Measurements from ENCODE around the gene TRAK2.
A peak's percentile ranks its signal among the peaks of the same experiment; 100 is the strongest.
"Not testable (repeated sequence)": the region's sequence is repeated elsewhere in the genome, so short reads cannot be mapped to it uniquely, and the experiment has no call there.

TRAK2 gene

DNA sequence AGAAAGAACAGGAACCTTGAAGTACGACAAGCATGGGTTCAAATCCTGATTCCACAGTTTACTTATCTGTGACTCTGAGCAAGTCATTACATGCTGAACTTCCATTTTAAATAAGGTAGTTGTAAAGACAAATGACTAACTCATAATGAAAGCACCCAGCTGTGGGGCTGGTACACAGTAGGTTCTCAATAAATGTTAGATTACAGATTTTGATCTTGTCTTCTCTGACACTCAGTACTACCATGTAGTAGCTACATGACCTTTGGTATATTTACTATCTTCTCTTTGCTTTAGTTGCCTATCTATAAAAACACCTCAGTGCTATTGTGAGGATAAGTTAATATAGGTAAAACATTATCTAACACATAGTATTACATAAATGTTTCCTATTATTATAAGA lies 3.2 kb downstream of the TRAK2 start:
- no peak for DNase-seq

DNA sequence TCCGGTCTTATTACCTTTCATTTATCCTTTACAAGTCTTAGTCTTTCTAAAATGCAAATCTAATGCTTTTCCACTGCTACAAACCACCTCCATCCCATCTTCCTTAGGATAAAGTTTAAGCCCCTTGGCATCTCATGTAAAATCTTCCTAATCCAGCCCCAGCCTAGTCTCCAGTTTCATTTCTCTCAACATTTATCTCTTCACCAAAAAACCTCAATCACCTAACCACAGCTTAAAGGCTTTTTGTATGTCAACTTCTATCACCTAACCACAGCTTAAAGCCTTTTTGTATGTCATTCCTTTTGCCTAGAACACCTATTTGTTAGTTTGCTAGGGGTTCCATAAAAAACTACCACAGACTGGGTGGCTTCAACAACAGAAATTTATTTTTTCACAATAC lies 4.2 kb downstream of the TRAK2 start:
- peak; percentile 51 for DNase-seq

DNA sequence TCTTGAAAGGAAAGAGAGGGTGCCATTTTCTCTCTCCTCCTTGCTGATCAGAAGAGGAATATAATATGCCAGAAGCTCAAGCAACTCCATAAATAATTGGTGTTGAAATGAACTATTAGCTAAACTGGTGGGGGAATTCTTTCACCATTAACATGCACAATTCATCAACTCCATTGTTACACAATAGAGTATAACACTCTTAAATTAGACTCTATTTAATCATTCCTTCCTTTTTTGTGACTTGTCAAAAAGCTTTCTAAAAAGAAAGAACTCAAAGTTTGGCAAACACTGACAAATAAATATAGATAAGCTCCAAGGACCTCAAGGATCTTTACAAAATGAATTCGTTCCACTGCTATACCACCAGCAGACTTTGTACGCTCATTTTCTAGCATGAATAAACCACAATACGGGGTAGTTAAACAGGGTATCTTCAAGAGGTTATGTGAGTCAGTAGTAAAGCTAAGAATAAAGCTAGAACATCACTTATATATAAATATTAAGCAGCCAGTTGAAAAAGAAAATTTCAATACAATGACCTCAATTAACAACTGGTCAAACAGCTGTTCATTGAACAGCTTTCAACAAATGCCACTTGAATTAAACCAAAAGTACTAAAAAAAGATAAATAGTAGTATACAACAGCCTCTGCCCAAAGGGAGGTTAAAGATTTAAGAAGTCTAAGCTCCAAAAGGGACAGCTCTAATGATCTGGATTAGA lies 6.4 kb downstream of the TRAK2 start:
- DNase-seq = no peak

DNA sequence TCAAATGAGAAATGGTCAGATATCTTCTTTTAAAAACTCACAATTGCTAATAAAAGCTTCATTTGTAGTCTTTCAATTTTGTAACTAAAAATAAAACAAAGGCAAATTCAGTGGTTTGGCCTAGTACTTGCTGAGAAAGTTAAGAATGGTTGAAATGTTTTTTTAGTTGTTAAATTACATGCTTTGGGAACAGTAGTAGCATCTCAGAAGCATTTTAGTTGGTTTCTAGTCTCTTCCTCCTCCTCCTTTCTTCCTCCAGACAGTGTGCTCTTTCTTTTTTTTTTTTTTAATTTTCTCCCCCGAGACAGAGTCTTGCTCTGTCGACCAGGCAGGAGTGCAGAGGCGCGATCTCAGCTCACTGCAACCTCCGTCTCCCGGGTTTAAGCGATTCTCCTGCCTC lies 9.8 kb downstream of the TRAK2 start:
- DNase-seq = no peak

DNA sequence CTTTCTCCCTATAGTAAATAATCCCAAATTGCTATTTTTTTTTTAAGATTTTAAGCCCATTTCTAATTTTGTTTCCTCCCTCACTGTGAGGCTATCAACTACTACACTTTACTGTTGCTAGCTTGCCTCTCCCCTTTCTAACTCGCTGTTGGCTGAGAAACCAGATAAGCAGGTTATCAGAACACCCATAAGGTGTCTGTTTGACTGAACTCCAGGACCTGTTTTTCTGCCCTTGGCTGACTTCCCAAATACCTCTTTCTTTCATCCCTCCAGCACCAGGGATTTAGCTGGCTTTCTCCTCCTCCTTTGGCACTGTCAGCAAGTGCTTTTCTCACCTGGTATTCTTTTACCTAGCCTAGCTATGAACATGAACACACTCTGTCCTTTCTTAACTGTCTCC lies 11.1 kb downstream of the TRAK2 start:
- no peak for DNase-seq

DNA sequence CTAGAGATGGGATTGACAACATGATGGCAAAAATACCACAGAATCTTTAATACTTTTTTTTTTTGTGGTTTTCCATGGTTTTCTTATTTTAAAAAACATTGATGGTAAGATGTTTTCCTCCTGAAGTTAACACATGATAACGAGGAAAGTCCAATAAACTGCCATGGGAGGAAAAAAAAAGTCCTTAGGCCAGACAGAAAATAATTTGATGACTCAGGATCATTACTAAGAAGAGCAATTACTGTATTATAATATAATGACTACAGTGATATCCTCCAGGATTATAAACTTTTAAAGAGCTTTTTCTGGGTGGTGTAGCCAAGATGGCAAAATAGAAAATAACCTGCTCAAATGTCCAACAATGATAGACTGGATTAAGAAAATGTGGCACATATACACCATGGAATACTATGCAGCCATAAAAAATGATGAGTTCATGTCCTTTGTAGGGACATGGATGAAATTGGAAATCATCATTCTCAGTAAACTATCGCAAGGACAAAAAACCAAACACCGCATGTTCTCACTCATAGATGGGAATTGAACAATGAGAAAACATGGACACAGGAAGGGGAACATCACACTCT lies 11.8 kb downstream of the TRAK2 start:
- not testable (repeated sequence) for DNase-seq

DNA sequence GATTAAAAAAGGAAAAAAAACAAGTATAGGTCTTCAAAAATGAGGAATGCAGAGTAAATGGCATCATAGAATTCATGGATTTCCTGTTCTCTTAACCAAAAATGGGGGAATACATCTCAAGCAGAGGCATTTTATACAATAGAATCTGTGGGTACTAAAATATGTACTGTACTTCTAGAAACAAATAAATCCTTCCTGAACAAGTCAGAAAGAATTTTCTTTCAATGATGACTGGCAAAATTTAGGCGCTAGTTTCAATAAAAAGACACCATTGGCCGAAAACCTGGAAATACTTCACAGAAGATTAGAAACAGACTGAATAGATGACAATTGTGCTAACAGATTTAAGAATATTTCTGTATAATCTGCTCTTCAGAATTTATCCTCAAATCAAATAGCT lies 15.1 kb downstream of the TRAK2 start:
- no peak for DNase-seq

DNA sequence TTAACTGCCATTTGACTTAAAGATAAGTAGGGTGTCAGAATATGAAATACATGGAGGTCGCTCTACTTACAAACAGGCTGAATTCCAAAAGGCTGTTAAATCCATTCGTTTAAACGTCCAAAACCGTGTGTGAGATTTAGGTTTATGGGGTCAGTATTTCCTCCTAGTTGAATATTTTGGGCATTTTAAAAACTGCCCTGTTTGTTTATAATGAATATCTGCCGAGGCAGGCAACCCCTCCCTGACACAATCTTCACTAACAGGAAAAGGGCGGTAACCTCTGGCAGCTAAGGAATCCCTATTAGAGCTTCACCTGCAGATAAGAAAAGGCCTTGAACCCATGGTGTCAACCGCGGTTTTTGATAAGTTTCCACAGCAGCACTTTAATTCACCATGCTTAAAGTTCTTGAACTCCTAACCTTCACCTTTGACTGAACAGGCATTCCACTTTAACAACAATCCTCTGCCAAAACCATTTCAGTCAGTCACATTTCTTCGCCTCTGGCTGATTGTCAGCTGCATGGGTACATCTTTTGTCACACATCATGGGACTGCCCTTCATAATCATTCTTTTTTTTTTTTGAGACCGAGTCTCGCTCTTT lies 17.8 kb downstream of the TRAK2 start:
- DNase-seq = peak; percentile 25

DNA sequence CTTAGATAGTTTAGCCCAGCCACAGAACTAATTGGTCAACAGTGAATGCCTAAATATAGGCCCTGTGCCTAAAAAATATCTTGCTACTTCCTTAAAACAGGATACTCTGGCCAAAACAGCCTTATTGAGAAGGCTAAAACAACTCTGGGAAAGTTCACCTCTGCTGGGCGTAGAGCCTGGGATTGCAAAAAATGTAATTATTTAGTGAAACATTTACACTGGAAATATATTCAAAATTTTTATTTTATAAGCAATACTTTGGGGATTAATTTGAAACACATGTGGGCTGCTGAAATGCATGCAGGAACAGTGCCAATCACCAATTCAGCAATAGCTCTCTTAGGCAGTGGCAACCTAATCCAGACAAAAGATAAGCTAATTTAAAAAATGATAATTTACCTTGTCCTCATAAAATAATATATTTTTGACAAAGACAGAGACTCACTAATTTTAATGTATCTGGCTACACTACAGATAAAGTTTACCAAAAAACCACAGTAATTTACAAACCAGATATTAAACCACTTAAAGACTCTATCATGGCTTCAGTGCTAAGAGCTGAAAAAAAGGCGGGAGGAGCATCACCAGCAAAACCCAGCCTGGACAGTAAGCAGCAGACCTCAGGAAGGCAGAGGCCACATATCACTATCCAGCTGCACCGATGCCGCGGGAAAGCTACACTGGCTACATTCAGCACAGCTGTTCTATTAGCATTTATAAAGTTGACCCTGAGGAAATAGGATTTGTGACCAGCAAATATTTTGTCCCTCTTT lies 18.5 kb downstream of the TRAK2 start:
- no peak for DNase-seq

DNA sequence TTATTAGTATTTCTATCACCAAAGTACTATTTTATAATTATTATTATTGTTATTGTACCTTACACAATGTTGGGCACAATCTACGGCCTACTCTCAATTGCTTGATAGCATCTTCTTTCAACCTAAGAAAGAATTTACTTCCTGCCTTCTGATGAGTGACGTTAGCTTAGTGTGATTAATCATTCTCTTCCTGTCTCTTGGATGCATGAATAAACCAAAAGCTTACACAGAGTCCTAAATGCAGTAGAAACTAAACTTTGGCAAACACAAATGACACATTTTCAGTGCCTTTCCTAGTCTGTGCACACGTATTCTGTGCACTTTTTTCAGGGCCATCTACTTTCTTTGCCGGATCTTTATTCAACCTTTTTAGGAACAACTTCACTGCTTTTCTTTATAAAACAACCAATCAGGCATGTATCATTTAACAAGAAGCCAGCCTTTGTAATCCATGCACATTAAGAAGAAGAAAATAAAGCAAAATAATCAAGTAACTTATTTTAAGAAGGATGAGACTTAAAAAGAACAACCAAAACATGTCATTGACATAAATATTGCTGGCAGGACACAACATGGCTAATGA lies 19.1 kb downstream of the TRAK2 start:
- DNase-seq = peak; percentile 52

DNA sequence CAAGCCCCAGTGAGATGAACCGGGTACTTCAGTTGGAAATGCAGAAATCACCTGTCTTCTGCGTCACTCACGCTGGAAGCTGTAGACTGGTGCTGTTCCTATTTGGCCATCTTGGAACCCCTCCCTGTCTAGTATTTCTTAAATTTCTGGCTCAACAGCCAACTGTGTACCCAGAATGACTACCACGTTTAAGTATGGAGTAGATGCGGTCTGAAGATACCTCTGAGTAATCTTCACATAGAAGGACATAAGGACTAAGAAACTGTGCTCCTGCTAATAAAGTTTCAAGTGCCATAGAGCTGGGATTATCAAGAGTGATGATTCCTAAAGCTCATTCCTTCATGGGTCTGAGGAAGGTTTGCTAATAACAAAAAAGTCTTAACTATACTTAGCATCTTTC lies 20.4 kb downstream of the TRAK2 start:
- DNase-seq = no peak

DNA sequence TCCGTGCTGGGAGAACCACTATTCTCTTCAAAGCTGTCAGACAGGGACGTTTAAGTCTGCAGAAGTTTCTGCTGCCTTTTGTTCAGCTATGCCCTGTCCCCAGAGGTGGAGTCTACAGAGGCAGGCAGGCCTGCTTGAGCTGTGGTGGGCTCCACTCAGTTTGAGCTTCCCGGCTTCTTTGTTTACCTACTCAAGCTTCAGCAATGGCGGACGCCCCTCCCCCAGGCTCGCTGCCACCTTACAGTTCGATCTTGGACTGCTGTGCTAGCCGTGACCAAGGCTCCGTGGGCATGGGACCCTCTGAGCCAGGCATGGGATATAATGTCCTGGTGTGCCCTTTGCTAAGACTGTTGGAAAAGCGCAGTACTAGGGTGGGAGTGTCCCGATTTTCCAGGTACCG lies 20.9 kb downstream of the TRAK2 start:
- DNase-seq = not testable (repeated sequence)

DNA sequence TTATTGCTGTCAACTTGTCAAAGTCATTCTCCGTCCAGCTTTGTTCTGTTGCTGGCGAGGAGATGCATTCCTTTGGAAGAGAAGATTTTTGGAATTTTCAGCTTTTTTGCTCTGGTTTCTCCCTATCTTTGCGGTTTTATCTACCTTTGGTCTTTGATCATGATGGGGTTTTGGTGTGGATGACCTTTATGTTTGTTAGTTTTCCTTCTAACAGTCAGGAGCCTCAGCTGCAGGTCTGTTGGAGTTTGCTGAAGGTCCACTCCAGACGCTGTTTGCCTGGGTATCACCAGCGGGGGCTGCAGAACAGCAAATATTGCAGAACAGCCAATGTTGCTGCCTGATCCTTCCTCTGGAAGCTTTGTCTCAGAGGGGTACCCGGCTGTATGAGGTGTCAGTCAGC lies 21.4 kb downstream of the TRAK2 start:
- DNase-seq = not testable (repeated sequence)

DNA sequence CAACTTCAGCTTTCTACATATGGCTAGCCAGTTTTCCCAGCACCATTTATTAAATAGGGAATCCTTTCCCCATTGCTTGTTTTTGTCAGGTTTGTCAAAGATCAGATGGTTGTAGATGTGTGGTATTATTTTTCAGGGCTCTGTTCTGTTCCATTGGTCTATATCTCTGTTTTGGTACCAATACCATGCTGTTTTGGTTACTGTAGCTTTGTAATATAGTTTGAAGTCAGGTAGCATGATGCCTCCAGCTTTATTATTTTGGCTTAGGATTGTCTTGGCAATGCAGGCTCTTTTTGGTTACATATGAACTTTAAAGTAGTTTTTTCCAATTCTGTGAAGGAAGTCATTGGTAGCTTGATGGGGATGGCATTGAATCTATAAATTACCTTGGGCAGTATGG lies 22.9 kb downstream of the TRAK2 start:
- DNase-seq = not testable (repeated sequence)

DNA sequence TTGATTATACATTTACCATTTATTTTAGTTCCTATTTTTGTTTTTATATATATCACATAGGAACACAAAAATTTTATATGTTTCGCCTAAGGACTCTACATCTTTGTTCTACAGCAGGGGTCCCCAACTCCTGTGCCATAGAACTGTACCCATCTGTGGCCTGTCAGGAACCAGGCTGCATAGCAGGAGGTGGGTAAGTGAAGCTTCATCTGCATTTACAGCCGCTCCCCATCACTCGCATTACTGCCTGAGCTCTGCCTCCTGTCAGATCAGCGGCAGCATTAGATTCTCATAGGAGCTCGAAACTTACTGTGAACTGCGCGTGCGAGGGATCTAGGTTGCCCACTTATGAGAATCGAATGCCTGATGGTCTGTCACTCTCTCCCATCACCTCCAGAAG lies 25.3 kb downstream of the TRAK2 start:
- no peak for DNase-seq

DNA sequence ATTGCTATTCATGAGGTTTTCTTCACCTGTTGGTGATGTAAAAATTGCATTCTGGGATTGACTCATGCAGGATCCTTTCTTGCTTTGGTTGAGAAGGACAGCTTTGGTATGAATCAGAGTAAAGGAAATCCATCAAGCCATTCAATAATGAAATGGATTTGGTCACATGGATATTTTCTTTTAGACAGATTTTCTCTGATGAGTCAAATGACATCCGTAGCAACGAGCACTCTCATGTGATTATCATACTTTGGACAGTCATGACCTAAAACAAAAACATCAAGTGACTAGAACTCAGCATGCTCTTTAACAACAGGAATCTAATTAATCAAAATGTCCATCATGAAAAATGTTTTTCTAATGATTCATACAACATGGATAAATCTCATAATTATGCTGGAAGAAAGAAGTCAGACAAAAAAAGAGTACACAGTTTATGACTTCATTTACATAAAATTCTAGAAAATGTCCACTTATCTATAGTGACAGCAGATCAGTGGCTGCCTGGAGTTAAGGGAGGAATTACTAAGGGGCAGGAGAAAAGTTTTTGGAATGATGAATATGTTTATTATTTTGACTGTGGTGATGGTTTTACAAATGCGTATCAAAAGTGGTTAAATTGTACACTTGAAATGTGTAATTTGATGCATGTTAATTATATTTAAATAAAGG lies 30.7 kb downstream of the TRAK2 start:
- DNase-seq = no peak

DNA sequence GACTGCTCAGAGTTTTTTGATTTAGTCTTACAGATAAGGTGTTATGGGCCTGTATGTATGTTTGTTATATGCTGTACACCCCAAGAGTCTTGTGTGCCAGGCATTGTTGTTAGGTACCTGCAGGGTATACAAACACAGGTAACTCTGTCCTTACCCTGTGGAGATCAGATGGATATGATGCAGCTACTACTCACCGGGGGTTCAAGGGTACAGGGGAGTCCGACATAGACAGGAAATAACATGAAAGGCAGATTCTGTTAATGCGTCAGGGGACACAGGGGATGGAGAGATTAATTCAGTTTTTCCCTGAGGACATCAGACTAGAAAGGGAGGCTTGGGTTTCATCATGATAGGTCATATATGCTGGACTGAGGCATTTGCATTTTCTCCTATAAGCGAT lies 31.3 kb downstream of the TRAK2 start:
- no peak for DNase-seq

DNA sequence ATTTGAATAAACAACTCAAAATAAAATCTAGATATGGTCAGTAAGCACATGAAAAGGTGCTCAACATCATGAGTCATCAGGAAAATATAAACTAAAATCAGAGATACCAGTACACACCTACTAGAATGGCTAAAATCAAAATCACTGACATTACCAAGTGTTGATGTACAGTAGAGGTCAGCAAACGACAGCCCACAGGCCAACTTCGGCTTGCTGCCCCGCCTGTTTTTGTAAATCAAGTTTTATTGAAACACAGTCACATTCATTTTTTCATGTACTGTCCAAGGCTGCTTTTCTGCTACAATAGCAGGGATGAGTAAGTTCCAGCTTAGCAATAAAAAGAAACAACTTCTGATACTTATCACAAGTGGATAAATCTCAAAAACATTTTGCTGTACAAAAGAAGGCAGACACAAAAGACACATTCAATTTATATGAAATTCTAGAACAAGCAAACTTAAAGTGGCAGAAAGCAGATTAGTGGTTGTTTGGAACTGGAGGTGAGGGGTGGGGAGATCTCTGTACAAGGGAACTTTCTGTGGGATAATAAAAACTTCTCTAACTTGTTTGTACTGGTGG lies 32.1 kb downstream of the TRAK2 start:
- no peak for DNase-seq

DNA sequence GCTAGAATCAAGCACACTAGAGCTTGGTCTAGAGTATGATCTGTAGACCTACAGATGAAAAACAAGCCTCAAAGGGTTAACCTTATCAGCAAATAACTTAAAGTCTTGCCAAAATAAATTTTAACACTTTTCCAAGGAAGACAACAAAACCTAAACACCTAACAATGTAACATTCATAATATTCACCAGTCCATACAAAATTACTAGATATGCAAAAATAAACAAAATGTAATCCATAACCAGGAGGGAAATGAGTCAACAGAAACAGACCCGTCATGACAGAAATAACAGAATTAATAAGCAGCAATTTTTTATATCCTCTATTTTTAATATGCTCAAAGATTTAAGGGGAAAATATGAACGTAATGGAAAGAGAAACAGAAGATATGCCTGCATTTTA lies 36.1 kb downstream of the TRAK2 start:
- DNase-seq = no peak

DNA sequence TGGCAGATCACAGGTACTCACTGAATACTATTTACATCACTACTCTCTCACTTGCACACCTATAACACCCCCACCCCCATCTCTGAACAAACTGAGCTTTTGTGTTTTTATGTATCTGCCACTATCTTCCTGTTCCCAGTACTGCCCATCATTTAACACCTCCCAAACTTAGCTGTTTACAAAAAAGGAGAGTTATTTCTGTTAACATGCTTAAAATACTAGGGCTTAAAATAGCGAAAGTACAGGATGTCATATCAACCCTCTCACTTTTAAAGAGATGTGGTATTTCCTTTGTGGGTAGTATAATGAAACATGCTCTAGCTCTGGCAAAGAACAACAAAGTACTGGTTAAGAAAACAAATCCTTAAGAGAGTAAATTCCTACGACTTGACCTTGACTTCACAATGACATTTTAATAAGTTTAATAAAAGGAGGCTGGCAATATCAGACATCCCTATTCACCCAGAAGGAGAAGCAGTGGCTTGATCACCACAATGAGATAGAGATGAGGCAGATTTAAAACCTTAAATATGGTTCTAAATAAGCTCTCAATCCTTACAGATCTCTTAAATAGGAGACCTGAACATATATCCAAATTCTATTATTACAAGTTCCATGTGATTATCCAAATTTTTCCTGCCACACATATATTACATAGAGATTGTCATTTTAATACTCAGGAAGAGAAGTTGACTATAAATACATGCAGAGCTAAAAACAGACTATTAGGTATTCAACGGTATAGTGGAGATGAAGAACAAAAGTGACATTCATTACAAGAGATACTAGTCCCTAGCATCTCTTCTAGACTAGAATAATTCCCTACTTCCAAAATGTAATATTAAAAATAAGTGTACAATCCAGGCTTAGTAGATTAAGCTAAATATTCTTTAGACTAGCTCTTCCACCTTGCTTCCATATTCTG lies 36.9 kb downstream of the TRAK2 start:
- DNase-seq = peak; percentile 51

DNA sequence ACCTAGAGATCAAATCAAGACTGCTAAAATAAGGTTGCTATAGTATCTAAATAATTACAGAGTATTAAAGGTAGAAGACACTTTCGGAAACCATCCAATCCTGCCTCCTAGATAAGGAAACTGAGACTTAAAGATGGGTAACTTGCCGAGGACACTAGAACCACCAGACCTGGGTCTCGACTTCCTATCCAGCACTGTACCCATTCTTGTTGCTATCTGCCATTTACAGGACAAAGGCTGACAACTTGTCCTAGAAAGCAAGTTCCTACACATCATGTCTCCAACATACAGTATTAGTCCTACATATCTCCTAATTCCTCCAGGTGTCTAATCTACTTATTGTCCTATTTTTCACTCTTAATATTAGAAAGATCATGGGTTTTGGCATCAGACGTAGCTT lies 37.7 kb downstream of the TRAK2 start:
- DNase-seq = no peak

Measured in CD4-positive, alpha-beta T cell treated with Interleukin-21 for 1 hour (primary cell).